Left ventricle myocardium inferior (tissue), 1 donor: ENCODE measurements around the gene ADH7. TPM values are rescaled to one million over a fixed set of nuclear protein-coding genes. Genes with fewer than 3 reads are reported as not detected.

Experiments used
- DNase-seq: peaks from one replicate; pipeline ENCODE4 v3.0.0-alpha.2; 2020
- H3K27ac ChIP-seq: fragments of 200-600 bp; replicated peaks from 2 replicates; pipeline ENCODE4 v1.8.0; 2021
- H3K27me3 ChIP-seq: fragments of 200-600 bp; 2 replicates; pipeline ENCODE4 v1.8.0; 2021; ENCODE audit warnings: low read depth
- H3K36me3 ChIP-seq: fragments of 200-600 bp; 2 replicates; pipeline ENCODE4 v1.8.0; 2021
- H3K4me1 ChIP-seq: fragments of 200-600 bp; 2 replicates; pipeline ENCODE4 v1.8.0; 2021
- H3K4me3 ChIP-seq: fragments of 200-600 bp; 2 replicates; pipeline ENCODE4 v1.8.0; 2021; ENCODE audit warnings: mild to moderate bottlenecking, moderate library complexity
- H3K9me3 ChIP-seq: fragments of 200-600 bp; replicated peaks from 2 replicates; pipeline ENCODE4 v1.8.0; 2021
- intact Hi-C: fragments of 100-400 bp; cut with micrococcal nuclease; formaldehyde crosslinking; loops from one replicate; pipeline ENCODE4 v1.11.0; 2022
- total RNA-seq: library from RNA; stranded (reverse); fragmentation: NEBNext Ultra II Directional; extraction: Animal tissue kit (Norgen Biotek cat#: 25700); gene quantifications from one replicate; pipeline ENCODE4 v1.2.1, GENCODE V29; 2021
- TF ChIP-seq, protein P1 (sequence below): fragments of 200-600 bp; IDR thresholded peaks from 2 replicates; pipeline ENCODE4 v1.8.0; 2021; ENCODE audit warnings: antibody characterized with exemption, mild to moderate bottlenecking, borderline replicate concordance
- donor health status: DM: no; HTN: yes; CAD: no; lungs with severe emphysema.

ADH7 gene
- total RNA-seq, 1 donor from 2014 or later: not detected

DNA sequence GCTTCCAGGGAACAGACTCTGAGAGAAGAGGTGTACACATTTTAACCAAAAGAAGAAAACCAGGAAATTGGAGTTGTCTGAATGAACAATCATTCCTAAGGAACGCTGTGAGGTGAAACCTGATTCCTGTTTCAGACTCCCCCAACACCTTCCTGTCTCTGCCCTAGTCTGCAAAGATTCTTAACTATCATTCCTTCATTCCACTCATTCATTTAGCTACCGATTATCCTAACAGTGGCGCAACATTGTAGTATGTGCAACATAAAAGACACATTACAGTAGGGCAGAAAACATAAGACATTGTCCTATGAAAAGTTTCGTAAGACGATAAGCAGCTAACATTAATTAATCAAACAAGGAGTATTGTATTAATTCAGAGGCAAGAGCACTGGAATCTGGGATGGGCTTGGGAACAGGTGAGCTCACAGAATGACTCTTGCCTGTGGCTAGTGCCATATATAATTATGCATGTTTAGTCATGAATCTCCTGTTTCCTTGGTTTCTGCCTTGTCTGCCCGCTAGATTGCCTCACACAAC is 23.8 kb upstream of the ADH7 start:
- Histone ChIP-seq H3K9me3 (no peaks in the 10 kb centered on the region), H3K36me3 (no peaks in the 10 kb centered on the region), H3K4me1 (no peaks in the 10 kb centered on the region), H3K27me3 (peaks cover 38% of the 10 kb centered on the region), H3K27ac (no peak overlapping the region), H3K4me3 (no peak overlapping the region)
- DNase-seq: no peak
- intact Hi-C loops: no loop called here
- TF ChIP-seq, protein P1, sequence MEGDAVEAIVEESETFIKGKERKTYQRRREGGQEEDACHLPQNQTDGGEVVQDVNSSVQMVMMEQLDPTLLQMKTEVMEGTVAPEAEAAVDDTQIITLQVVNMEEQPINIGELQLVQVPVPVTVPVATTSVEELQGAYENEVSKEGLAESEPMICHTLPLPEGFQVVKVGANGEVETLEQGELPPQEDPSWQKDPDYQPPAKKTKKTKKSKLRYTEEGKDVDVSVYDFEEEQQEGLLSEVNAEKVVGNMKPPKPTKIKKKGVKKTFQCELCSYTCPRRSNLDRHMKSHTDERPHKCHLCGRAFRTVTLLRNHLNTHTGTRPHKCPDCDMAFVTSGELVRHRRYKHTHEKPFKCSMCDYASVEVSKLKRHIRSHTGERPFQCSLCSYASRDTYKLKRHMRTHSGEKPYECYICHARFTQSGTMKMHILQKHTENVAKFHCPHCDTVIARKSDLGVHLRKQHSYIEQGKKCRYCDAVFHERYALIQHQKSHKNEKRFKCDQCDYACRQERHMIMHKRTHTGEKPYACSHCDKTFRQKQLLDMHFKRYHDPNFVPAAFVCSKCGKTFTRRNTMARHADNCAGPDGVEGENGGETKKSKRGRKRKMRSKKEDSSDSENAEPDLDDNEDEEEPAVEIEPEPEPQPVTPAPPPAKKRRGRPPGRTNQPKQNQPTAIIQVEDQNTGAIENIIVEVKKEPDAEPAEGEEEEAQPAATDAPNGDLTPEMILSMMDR: no peak

DNA sequence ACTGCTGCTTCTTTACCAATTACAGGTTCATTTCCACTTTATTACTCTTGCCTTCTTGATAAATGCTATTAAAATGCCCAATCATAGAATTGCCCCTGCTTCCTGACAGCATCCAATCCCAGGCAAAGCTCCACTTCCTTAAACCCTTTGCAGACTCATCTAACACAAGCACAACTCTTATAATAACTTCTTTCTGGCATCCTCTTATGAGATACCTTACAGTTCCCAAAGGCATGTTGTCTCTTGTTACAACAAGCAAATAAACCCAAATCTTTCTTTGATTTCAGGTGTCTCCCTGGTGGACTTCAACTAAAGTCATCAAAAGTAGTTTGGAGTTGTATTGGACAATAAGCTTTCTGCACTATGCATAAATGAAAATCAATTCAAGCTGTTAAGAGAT is 22.5 kb upstream of the ADH7 start:
- no peak overlapping the region for H3K4me3 ChIP-seq
- peaks cover 38% of the 10 kb centered on the region for H3K27me3 ChIP-seq
- no peaks in the 10 kb centered on the region for H3K36me3 ChIP-seq
- intact Hi-C loops: no loop called here
- no peak for DNase-seq
- TF ChIP-seq, protein P1: no peak
- H3K27ac ChIP-seq: no peak overlapping the region
- no peaks in the 10 kb centered on the region for H3K4me1 ChIP-seq
- peaks cover 7% of the 10 kb centered on the region for H3K9me3 ChIP-seq

DNA sequence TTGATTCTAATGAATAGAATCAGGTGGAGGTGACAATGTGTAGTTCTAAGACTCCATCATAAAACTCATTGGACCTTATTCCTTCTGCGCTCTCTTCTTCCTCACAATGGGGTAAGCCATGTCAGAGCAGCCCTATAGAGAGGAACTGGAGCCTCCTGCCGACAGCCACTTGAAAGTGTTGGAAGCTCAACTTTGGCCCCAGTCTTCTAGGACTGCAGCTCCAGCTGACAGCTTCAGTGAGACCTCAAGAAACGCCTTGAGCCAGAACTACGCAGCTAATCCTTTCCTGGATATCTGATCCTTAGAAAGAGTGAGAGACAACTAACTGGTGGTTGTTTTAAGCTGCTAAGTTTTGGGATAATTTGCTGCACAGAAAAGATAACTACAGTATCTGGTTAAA is 22.1 kb upstream of the ADH7 start:
- Histone ChIP-seq H3K27ac (no peak overlapping the region), H3K36me3 (no peaks in the 10 kb centered on the region), H3K9me3 (peaks cover 11% of the 10 kb centered on the region), H3K27me3 (peaks cover 38% of the 10 kb centered on the region), H3K4me3 (no peak overlapping the region), H3K4me1 (no peaks in the 10 kb centered on the region)
- TF ChIP-seq, protein P1: no peak
- intact Hi-C loops: no loop called here
- no peak for DNase-seq

DNA sequence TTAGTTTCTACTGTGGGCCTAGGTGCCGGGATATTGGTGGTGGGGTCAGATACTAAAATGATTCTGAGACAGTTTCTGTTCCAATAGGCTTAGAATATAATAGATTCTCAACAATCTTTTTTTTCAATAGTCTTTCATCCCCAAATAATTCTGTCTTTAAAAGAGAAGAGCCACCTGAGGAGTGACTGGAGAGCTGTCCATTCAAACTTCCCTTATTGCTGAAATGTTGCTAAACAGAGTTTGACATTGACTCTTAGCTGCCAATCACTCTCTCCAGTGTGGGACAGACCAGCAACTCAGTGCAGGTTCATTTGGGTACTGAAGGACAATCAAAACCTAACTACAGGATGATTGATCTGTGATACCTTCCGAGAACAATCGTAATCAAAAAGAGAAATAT is 12.4 kb upstream of the ADH7 start:
- intact Hi-C loops: no loop called here
- peaks cover 37% of the 10 kb centered on the region for H3K9me3 ChIP-seq
- TF ChIP-seq, protein P1: no peak
- no peaks in the 10 kb centered on the region for H3K27me3 ChIP-seq
- DNase-seq: no peak
- no peak overlapping the region for H3K27ac ChIP-seq
- H3K4me1 ChIP-seq: no peaks in the 10 kb centered on the region
- no peaks in the 10 kb centered on the region for H3K36me3 ChIP-seq
- H3K4me3 ChIP-seq: no peak overlapping the region

DNA sequence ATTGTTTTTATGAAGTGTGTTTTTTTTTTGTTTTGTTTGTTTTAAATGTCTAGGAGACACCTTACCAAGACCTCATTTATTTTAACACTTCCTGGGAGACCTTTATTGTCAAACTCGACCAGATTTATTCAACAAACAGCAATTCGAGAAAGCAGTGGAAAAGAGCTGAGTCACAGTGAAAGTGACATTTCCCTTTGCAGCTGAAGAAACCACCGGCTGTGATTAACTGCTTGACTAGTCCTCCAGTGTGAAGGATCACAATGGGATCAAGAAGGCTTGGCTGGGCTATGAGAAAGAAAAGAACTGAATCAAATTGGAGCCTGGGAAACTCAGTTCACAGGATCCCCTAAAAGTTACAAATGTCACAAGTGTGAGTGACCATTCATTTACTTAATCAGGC is 11.9 kb upstream of the ADH7 start:
- Histone ChIP-seq H3K4me1 (no peaks in the 10 kb centered on the region), H3K36me3 (no peaks in the 10 kb centered on the region), H3K27me3 (no peaks in the 10 kb centered on the region), H3K9me3 (peaks cover 32% of the 10 kb centered on the region), H3K4me3 (no peak overlapping the region), H3K27ac (no peak overlapping the region)
- TF ChIP-seq, protein P1: no peak
- intact Hi-C loops: no loop called here
- DNase-seq: no peak
